Subcutaneous abdominal adipose tissue (tissue), 5 donors: ENCODE measurements around the gene TMUB2.

ENCODE experiments used
- H3K27ac ChIP-seq: one replicate; pipeline ENCODE4 v1.7.0; 2013; ENCODE audit warnings: low read depth, mild to moderate bottlenecking, inconsistent platforms, low read length, moderate library complexity
- H3K27me3 ChIP-seq, 5 donors: one replicate each; pipeline ENCODE4 v1.7.0; 2013; ENCODE audit warnings: low read length in 5 of 5, inconsistent platforms in 1 of 5; ENCODE audit not compliant: control insufficient read depth in 5 of 5, insufficient read depth in 4 of 5
- H3K36me3 ChIP-seq, 5 donors: one replicate each; pipeline ENCODE4 v1.7.0; 2013; ENCODE audit warnings: low read length in 5 of 5; ENCODE audit not compliant: control insufficient read depth in 5 of 5, insufficient read depth in 5 of 5
- H3K4me1 ChIP-seq, 5 donors: one replicate each; pipeline ENCODE4 v1.7.0; 2013; ENCODE audit warnings: low read length in 5 of 5, mild to moderate bottlenecking in 3 of 5, moderate library complexity in 1 of 5; ENCODE audit not compliant: control insufficient read depth in 5 of 5, insufficient read depth in 5 of 5
- H3K4me3 ChIP-seq, 5 donors: one replicate each; pipeline ENCODE4 v1.7.0; 2013; ENCODE audit warnings: low read length in 5 of 5, low read depth in 1 of 5
- H3K9ac ChIP-seq, 5 donors: one replicate each; pipeline ENCODE4 v1.7.0; 2013; ENCODE audit warnings: low read length in 5 of 5, mild to moderate bottlenecking in 4 of 5, moderate library complexity in 3 of 5
- H3K9me3 ChIP-seq, 5 donors: one replicate each; pipeline ENCODE4 v1.7.0; 2013; ENCODE audit warnings: low read length in 5 of 5; ENCODE audit not compliant: control insufficient read depth in 5 of 5
- donor health status: healthy.
- donor health status: healthy.
- donor health status: healthy.
- donor health status: healthy.
- donor health status: healthy.

The TMUB2 gene

GRCh38 chr17:44200478-44201155 lies 13.8 kb downstream of the TMUB2 start:
- Histone ChIP-seq H3K4me1 (peaks cover 7 to 34% (median 30%) of the 10 kb centered on the region in 5 donors), H3K27me3 (no peaks in the 10 kb centered on the region), H3K9ac (peak overlapping the region; percentile 48 to 93 (median 84)), H3K27ac (peak overlapping the region; percentile 78), H3K9me3 (no peaks in the 10 kb centered on the region), H3K36me3 (peaks cover 0 to 17% (median 10%) of the 10 kb centered on the region in 5 donors), H3K4me3 (peak overlapping the region; percentile 67 to 81 (median 77))

GRCh38 chr17:44202756-44203155 lies 16.0 kb downstream of the TMUB2 start:
- Histone ChIP-seq H3K9me3 (no peaks in the 10 kb centered on the region), H3K27ac (no peak overlapping the region), H3K36me3 (peaks cover 0 to 17% (median 13%) of the 10 kb centered on the region in 5 donors), H3K4me3 (no peak overlapping the region), H3K27me3 (no peaks in the 10 kb centered on the region), H3K4me1 (peaks cover 7 to 26% (median 25%) of the 10 kb centered on the region in 5 donors), H3K9ac (no peak overlapping the region)

GRCh38 chr17:44203731-44204440 lies 17.1 kb downstream of the TMUB2 start:
- Histone ChIP-seq H3K4me1 (peaks cover 3 to 15% (median 13%) of the 10 kb centered on the region in 5 donors), H3K9me3 (no peaks in the 10 kb centered on the region), H3K27ac (no peak overlapping the region), H3K9ac (no peak overlapping the region), H3K36me3 (peaks cover 0 to 26% (median 22%) of the 10 kb centered on the region in 5 donors), H3K4me3 (no peak overlapping the region), H3K27me3 (no peaks in the 10 kb centered on the region)

GRCh38 chr17:44204441-44204882 lies 17.7 kb downstream of the TMUB2 start:
- Histone ChIP-seq H3K9ac (no peak overlapping the region), H3K27me3 (no peaks in the 10 kb centered on the region), H3K36me3 (peaks cover 0 to 31% (median 28%) of the 10 kb centered on the region in 5 donors), H3K27ac (no peak overlapping the region), H3K9me3 (no peaks in the 10 kb centered on the region), H3K4me3 (no peak overlapping the region), H3K4me1 (peaks cover 3 to 15% (median 13%) of the 10 kb centered on the region in 5 donors)

GRCh38 chr17:44205962-44206824 lies 19.4 kb downstream of the TMUB2 start:
- H3K4me3 ChIP-seq, result no peak overlapping the region
- H3K27ac ChIP-seq, result no peak overlapping the region
- no peaks in the 10 kb centered on the region for H3K9me3 ChIP-seq
- no peak overlapping the region for H3K9ac ChIP-seq
- H3K4me1 ChIP-seq, result peaks cover under 1 to 20% (median 15%) of the 10 kb centered on the region in 5 donors
- no peaks in the 10 kb centered on the region for H3K27me3 ChIP-seq
- H3K36me3 ChIP-seq, result peaks cover 0 to 44% (median 39%) of the 10 kb centered on the region in 5 donors

GRCh38 chr17:44206825-44207155 lies 20.0 kb downstream of the TMUB2 start:
- H3K27ac ChIP-seq, result no peak overlapping the region

GRCh38 chr17:44207319-44207718 lies 20.5 kb downstream of the TMUB2 start:
- Histone ChIP-seq H3K36me3 (peaks cover 0 to 52% (median 43%) of the 10 kb centered on the region in 5 donors), H3K27ac (no peak overlapping the region), H3K27me3 (no peaks in the 10 kb centered on the region), H3K9ac (no peak overlapping the region), H3K4me1 (peaks cover 0 to 20% (median 15%) of the 10 kb centered on the region in 5 donors), H3K9me3 (no peaks in the 10 kb centered on the region), H3K4me3 (no peak overlapping the region)

More at GRCh38 chr17:44206825-44207155, 20.0 kb downstream of the TMUB2 start:
- Histone ChIP-seq H3K4me3 (no peak overlapping the region), H3K36me3 (peaks cover 0 to 50% (median 43%) of the 10 kb centered on the region in 5 donors), H3K9me3 (no peaks in the 10 kb centered on the region), H3K4me1 (peaks cover 0 to 20% (median 15%) of the 10 kb centered on the region in 5 donors), H3K27me3 (no peaks in the 10 kb centered on the region), H3K9ac (no peak overlapping the region)

GRCh38 chr17:44207743-44208142 lies 21.0 kb downstream of the TMUB2 start:
- Histone ChIP-seq H3K9ac (no peak overlapping the region), H3K9me3 (no peaks in the 10 kb centered on the region), H3K4me3 (no peak overlapping the region), H3K36me3 (peaks cover 0 to 52% (median 43%) of the 10 kb centered on the region in 5 donors), H3K4me1 (peaks cover under 1 to 23% (median 18%) of the 10 kb centered on the region in 5 donors), H3K27ac (no peak overlapping the region), H3K27me3 (no peaks in the 10 kb centered on the region)

- peaks cover 3 to 20% (median 19%) of the 10 kb centered on the region in 5 donors for H3K4me1 ChIP-seq
- peak overlapping the region in 1 of 5 donors; percentile 23 for H3K4me3 ChIP-seq
- H3K9ac ChIP-seq, result peak overlapping the region in 2 of 5 donors; percentile 13 to 67
- peaks cover 0 to 67% (median 55%) of the 10 kb centered on the region in 5 donors for H3K36me3 ChIP-seq
- no peak overlapping the region for H3K27ac ChIP-seq
- no peaks in the 10 kb centered on the region for H3K27me3 ChIP-seq
- H3K9me3 ChIP-seq, result no peaks in the 10 kb centered on the region
These were observed 23.1 kb downstream of the TMUB2 start for GRCh38 chr17:44209786-44210341.
